Upper lobe of right lung (tissue), 1 donor: ENCODE data around the gene PFDN1. TPM values are rescaled to one million over a fixed set of nuclear protein-coding genes. Genes with fewer than 3 reads are reported as not detected.
"Not testable (repeated sequence)": the region's sequence is repeated elsewhere in the genome, so short reads cannot be mapped to it uniquely, and the experiment has no call there.

Experiments
- ATAC-seq: fragments of 200-7000 bp; cut with Tn5 transposase; one replicate; pipeline ENCODE4 v1.9.1; 2020; ENCODE audit warnings: mild to moderate bottlenecking, moderate library complexity
- DNase-seq: peaks from one replicate; pipeline ENCODE4 v3.0.0-alpha.2; 2020
- H3K27ac ChIP-seq: fragments of 200-600 bp; one replicate; pipeline ENCODE4 v1.8.0; 2022
- H3K27me3 ChIP-seq: fragments of 200-600 bp; one replicate; pipeline ENCODE4 v1.8.0; 2022; ENCODE audit warnings: mild to moderate bottlenecking
- H3K36me3 ChIP-seq: fragments of 200-600 bp; one replicate; pipeline ENCODE4 v1.8.0; 2022
- H3K4me1 ChIP-seq: fragments of 200-600 bp; one replicate; pipeline ENCODE4 v1.8.0; 2022
- H3K4me3 ChIP-seq: fragments of 200-600 bp; one replicate; pipeline ENCODE4 v1.8.0; 2022; ENCODE audit warnings: mild to moderate bottlenecking
- H3K9me3 ChIP-seq: fragments of 200-600 bp; one replicate; pipeline ENCODE4 v1.8.0; 2022
- intact Hi-C: fragments of 100-400 bp; cut with DNase I; formaldehyde crosslinking; loops from one replicate; pipeline ENCODE4 v1.11.0; 2022
- total RNA-seq: library from RNA; stranded (reverse); fragmentation: NEBNext Ultra II Directional; extraction: Animal tissue kit (Norgen Biotek cat#: 25700); gene quantifications from one replicate; pipeline ENCODE4 v1.2.1, GENCODE V29; 2021
- TF ChIP-seq, protein P1 (sequence below): fragments of 200-600 bp; IDR thresholded peaks from one replicate; pipeline ENCODE4 v1.8.0; 2022; ENCODE audit warnings: antibody characterized with exemption
- donor health status: DM: no; HTN: yes; CAD: no; lungs with severe emphysema.

PFDN1 gene
- total RNA-seq, 1 donor from 2014 or later = 54.0 TPM

DNA sequence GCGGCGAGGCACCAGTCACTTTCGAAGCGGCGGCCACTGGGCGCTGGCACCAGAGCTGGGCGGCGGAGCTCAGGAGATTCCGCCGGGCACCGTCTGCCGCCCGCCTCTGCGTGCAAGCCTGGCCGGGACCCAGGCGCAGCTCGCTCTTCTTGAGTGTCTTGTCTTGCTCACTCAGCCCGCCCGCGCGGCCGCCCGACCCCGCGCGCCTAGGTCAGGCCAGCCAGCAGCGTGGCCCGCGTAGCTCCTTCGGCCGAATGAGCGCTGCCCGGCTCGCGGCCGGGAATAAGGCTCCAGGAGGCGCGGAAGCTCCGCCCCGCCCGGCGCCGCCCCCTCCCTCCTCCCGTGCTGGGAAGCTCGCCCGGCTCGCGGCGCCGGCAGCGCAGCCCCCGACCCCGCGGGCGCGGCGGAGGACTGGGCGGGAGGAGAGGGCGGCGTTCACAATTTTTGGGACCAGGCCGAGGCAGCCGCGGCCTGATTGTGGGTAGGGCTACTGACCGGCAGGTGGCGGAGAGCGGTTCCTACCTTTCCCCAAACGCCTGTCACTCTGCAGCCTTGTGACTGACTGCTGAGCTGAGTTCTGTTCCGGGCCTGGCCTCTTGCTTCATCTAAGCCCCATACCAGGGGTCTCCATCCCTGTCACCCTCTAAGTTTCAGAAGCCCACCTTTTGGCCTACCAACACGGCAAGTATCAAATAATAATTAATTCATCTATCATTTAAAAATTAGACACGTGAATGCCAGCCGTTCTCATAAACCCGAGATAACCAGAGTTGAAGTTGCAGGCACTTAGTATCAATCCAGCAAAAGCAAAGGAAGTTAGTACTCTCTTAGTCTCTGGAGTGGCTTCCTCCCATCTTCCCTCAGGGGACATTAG, 43.7 kb upstream of the PFDN1 start, which contains the start of gene HBEGF:
TSS of gene HBEGF (minus strand) at position 256 of the 874 bp plus-strand sequence. CDS start 275 bp downstream, outside the sequence.
- no peaks in the 10 kb centered on the region for H3K27me3 ChIP-seq

DNA sequence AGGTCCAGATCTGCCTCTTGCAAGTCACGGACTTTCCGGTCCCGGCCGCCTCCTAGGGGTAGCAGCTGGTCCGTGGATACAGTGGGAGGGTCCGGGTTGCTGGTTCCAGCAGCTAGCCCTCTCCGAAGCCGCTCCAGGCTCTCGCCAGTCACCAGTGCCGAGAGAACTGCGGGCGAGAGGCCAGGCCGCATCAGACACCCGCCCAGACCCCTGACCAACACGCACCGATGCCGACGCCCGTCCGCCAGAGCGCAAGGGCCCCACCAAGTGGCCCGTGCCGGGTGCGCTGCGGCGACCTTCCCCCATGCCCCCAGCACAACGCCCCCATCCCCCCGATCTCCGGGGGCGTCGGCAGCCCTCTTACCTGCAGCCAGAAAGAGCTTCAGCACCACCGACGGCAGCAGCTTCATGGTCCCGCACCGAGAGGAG, 43.0 kb upstream of the PFDN1 start:
- TF ChIP-seq, protein P1, sequence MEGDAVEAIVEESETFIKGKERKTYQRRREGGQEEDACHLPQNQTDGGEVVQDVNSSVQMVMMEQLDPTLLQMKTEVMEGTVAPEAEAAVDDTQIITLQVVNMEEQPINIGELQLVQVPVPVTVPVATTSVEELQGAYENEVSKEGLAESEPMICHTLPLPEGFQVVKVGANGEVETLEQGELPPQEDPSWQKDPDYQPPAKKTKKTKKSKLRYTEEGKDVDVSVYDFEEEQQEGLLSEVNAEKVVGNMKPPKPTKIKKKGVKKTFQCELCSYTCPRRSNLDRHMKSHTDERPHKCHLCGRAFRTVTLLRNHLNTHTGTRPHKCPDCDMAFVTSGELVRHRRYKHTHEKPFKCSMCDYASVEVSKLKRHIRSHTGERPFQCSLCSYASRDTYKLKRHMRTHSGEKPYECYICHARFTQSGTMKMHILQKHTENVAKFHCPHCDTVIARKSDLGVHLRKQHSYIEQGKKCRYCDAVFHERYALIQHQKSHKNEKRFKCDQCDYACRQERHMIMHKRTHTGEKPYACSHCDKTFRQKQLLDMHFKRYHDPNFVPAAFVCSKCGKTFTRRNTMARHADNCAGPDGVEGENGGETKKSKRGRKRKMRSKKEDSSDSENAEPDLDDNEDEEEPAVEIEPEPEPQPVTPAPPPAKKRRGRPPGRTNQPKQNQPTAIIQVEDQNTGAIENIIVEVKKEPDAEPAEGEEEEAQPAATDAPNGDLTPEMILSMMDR = peak; percentile 43
- peaks cover 48% of the 10 kb centered on the region for H3K4me1 ChIP-seq
- ATAC-seq (peak; percentile 62), DNase-seq (peak; percentile 85)
- H3K36me3 ChIP-seq = no peaks in the 10 kb centered on the region
- H3K9me3 ChIP-seq = no peaks in the 10 kb centered on the region
- intact Hi-C loops = loop anchor here (5.0 kb wide), 1 partner anchor 104 kb away; no protein-coding TSS in a partner anchor
- peak overlapping the region; percentile 82 for H3K27ac ChIP-seq
- peak overlapping the region; percentile 90 for H3K4me3 ChIP-seq
- no peaks in the 10 kb centered on the region for H3K27me3 ChIP-seq

More for the DNA sequence above, 43.7 kb upstream of the PFDN1 start, which contains the start of gene HBEGF:
- H3K27ac ChIP-seq = peak within 1 kb of the TSS; percentile 82
- TF ChIP-seq, protein P1 = peak; percentile 52
- H3K9me3 ChIP-seq = no peaks in the 10 kb centered on the region
- intact Hi-C loops = loop anchor here (5.0 kb wide), 1 partner anchor 104 kb away; no protein-coding TSS in a partner anchor
- peak; percentile 89 for ATAC-seq
- H3K36me3 ChIP-seq = no peaks in the 10 kb centered on the region
- H3K4me1 ChIP-seq = peaks cover 42% of the 10 kb centered on the region
- peak within 1 kb of the TSS; percentile 90 for H3K4me3 ChIP-seq
- DNase-seq = peak; percentile 94

DNA sequence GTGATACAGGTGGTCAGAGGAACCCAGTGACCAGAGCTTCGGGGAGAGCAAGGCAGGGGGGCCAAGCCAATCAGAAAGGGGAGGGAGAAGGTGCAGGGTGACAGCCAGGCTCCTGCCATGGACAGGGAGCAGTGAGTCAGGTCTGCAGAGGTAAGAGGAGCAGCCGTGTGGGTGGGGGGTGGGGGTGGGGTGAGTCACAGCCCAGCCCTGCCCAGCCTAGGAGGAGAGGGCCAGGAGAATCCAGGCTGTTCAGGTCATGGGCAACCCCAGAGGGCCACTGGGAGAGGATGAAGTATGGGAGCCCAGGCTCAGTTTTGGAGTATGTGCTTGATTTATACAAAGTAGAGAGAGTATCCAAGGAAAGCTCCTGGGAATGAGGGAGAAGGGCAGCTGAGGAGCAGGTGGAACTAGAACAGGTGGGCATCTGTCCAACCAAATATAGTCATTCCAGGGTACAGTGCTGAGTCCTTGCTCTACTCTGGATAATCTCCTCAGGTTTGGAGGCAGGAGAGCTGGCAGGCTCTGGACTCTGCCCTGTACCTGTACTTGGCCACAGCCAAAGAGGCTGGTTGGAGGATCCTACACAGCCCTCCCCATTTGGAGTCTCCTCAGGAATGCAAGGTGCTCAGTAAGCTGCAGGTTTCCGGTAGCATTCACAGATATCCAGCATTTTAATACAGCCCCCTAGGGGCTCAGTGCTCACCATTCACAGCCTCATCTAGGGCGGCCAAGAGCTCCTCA, 42.0 kb upstream of the PFDN1 start:
- Histone ChIP-seq H3K27me3 (no peaks in the 10 kb centered on the region), H3K4me1 (peaks cover 52% of the 10 kb centered on the region), H3K27ac (no peak overlapping the region), H3K9me3 (no peaks in the 10 kb centered on the region), H3K36me3 (no peaks in the 10 kb centered on the region), H3K4me3 (peak overlapping the region; percentile 90)
- DNase-seq (no peak), ATAC-seq (peak; percentile 10)
- intact Hi-C loops = loop anchor here (5.0 kb wide), 1 partner anchor 103 kb away; no protein-coding TSS in a partner anchor
- TF ChIP-seq, protein P1 = no peak

DNA sequence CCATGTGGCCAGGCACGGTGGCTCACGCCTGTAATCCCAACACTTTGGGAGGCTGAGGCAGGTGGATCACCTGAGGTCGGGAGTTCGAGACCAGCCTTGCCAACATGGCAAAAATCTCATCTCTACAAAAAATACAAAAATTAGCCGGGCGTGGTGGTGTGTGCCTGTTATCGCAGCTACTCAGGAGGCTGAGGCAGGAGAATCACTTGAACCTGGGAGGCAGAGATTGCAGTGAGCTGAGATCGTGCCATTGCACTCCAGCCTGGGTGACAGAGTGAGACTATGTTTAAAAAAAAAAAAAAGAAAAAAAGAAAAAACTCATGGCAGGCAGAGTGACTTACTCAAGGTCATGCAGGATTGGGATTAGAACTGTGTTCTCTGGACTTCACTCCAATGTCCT, 40.9 kb upstream of the PFDN1 start:
- intact Hi-C loops, H3K36me3 ChIP-seq, DNase-seq, H3K9me3 ChIP-seq, ATAC-seq, H3K27me3 ChIP-seq: not testable (repeated sequence)
- Histone ChIP-seq H3K4me3 (peak overlapping the region; percentile 90), H3K4me1 (peaks cover 56% of the 10 kb centered on the region), H3K27ac (peak overlapping the region; percentile 42)

DNA sequence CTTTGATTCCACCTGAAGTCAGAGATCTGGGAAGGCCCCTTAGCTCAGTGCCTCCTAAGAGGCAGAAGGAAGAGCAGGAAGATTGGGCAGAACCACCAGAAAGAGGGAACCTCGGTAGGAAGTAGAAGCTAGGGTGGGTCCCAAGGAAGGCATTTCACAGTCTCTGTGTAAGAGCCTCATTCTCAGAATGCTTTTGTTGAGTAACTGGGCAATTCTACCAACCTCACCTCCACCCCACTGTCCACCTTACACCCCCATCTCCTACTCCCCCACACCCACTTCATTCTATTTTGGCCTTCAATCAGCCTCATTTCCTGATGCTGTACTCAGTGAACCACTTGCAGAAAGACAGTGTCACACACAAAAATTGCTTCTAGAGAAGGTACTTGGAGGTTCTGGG, 40.0 kb upstream of the PFDN1 start:
- intact Hi-C loops = no loop called here
- TF ChIP-seq, protein P1 = no peak
- Histone ChIP-seq H3K9me3 (no peaks in the 10 kb centered on the region), H3K36me3 (no peaks in the 10 kb centered on the region), H3K4me3 (peak overlapping the region; percentile 90), H3K4me1 (peaks cover 61% of the 10 kb centered on the region), H3K27ac (peak overlapping the region; percentile 42), H3K27me3 (no peaks in the 10 kb centered on the region)
- no peak for DNase-seq
- ATAC-seq = no peak
